Suprapubic skin (tissue), 4 donors: ENCODE measurements around the gene CHST11.
A peak's percentile ranks its signal among the peaks of the same experiment; 100 is the strongest.

Experiments used
- CTCF ChIP-seq, 2 donors: fragments of 200-600 bp in 1 of 2; fragments of 450-650 bp in 1 of 2; sonication (generic) in 1 of 2; IDR thresholded peaks; one replicate each; pipeline ENCODE4 v1.5.1; 2016 to 2019; ENCODE audit warnings: antibody characterized with exemption in 2 of 2, mild to moderate bottlenecking in 1 of 2, moderate library complexity in 1 of 2
- EP300 ChIP-seq: sonication (generic); formaldehyde crosslinking; IDR thresholded peaks from one replicate; pipeline ENCODE4 v1.6.1; 2017; ENCODE audit warnings: antibody characterized with exemption
- POLR2AphosphoS5 ChIP-seq, 3 donors: sonication (generic); formaldehyde crosslinking; IDR thresholded peaks; one replicate each; pipeline ENCODE4 v1.6.1; 2017; ENCODE audit warnings: antibody characterized with exemption in 3 of 3

DNA sequence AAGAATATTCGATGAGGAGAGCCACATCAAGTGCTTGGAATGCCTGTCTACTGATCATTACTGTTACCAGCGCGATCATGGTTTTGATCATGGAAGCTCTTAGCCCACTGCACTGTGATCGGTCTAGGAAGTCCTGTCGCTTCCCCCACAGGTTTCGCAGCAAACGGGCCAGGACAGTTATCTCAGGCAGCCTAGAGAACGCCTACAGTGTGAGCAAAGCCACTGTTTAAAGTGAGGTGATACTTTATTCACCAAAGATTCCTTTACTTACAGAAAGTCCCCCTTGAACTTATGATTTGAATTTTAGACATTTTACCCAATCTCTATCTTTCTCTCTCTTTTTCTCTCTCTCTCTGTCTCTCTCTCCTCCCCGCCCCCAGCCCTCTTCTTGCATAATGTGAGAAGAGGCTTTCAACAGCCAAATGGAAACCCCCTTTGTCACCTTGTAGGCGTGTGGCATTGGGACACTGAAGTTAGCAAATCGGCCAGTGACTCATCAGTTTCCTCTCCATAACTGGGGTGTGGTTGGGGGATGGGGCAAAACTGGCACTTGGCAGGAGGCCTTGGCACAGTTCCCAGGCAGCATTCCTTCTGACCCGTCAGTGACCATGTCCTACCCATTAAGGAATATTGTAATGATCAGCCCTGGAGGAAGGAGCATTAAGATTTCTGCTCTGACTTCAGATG is 214.8 kb downstream of the CHST11 start:
- peak; percentile 18 to 97 (median 95) for TF ChIP-seq POLR2AphosphoS5 (IDR thresholded peaks at IDR 0.05)
- TF ChIP-seq CTCF (IDR thresholded peaks at IDR 0.05): no peak
- TF ChIP-seq EP300: no peak
